Hypothalamus (tissue), 51 donors: ENCODE results near the gene XKR3.
"Not testable (repeated sequence)": the region's sequence is repeated elsewhere in the genome, so short reads cannot be mapped to it uniquely, and the experiment has no call there.

Source experiments
- DNase-seq, 51 donors: peaks; one replicate each; lab custom pipeline; 2025; lab: John Stamatoyannopoulos, UW

The XKR3 gene

DNA sequence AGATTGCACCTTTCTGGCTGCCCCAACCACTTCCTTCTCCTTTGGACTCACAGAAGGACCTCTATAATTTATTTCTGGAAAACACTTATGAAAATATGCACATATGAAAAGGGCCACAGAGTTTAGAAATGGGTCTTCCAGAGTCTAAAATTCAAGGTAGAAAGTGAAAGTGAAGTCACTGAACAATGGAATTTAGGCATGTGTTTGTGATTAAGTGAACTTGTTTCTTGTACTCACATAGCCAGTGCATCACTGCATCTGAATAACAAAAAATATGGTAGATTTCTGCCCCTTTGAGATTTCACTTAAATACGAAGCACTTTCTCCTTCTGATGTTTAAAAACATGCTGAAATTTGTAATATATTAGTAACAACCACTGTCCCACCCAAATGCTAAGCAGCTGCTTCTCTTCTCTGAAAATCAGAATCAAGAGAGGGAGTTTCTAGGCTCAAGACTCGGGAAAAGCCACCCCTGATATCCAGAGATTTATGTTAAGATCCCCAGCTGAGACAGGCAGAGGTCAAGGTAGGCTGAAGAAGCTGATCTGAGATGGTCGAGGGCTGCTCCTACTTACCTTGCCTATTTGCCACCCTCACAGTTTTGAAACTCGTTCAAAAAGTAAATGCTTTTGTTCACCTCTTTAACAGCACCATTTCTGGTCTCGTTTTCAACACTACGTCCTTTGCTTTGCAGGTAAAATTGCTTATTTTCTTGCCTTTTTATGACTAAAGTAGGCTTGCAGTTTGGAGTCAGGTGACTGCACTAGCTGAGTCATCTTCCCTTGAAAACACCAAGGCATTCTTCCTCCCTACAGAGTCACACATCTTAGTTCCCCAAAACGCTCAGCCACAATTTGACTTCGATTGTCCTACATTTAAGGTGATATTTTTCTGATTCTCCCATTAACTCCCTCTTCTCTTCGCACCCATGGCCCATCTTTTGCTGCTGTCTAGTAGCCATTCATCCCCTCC lies at the start of gene XKR3:
XKR3 (minus strand) TSS at position 696 of the 972 bp plus-strand sequence. CDS start 17,338 bp downstream, outside the sequence.
- DNase-seq, result no peak

GRCh38 chr22:16869640-16870039 lies 44.4 kb upstream of the XKR3 start:
- DNase-seq, result not testable (repeated sequence)

GRCh38 chr22:16866167-16866566 lies 41.0 kb upstream of the XKR3 start:
- DNase-seq, result no peak

- not testable (repeated sequence) for DNase-seq
These were observed 31.6 kb upstream of the XKR3 start for GRCh38 chr22:16856851-16857250.

GRCh38 chr22:16854631-16855030 lies 29.4 kb upstream of the XKR3 start:
- DNase-seq, result no peak

DNA sequence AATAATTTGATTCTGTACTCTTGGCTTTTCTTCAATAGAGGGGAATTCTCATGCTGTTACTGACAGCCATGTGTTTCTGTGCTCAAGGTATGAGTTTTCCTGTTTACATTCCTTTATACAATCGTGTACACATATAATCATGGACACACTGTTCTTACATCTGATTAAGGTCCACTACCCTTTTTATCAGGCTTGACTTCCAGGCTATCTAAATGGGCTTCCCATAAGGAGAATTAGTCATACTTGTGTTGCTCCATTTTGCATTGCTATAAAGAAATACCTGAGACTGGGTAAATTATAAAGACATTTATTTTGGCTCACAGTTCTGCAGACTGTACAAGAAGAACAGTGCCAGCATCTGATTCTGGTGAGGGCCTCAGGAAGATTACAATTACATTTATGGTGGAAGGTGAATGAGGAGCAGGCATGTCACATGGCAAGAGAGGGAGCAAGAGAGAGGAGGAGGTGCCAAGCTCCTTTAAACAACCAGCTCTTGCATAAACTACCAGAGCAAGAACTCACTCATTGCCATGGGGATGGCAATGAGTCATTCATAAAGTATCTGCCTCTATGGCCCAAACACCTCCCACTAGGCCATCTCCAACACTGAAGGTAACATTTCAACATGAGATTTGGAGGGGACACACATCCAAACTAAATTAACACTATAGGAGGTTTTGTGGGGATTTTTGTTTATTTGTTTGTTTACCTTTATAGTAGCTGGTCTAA lies 26.2 kb upstream of the XKR3 start:
- not testable (repeated sequence) for DNase-seq

GRCh38 chr22:16847271-16847670 lies 22.1 kb upstream of the XKR3 start:
- no peak for DNase-seq

DNA sequence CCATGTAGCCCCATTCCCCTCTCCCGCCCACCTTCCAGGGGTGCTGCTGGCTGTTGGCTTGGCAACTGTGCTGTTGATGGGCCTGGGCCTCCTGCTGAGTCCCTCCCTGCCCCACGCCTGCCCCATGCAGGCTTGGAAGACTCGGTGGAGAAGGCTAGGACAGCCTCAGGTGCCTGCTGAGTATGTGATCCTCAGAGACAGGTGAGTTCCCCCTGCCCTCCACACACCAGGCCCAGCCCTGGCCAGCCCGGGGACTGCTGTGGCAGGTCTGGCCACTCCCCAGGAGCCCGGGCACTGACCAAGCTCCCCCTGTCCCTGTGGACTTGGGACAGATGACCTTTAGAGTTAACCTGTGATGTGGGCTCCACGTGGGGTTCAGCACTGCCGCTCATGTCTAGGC lies 20.7 kb upstream of the XKR3 start:
- DNase-seq, result no peak

DNA sequence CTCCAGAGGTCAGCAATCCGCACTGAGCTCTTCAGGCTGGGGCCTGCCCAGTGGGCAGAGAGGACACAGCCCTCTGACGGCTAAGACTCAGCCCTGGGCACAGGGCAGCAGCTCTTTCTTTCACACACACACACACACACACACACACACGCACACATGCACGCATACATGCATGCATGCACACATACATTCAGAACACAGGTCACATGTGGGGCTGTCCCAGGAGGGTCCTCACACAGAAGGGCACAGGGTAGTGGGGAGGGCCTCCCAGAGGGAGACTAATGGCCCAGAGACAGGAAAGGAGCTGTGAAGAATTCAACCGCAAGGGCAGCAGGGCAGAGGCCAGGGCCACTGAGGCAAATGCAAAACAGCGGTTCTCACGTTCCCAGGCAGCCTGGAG lies 20.3 kb upstream of the XKR3 start:
- no peak for DNase-seq

GRCh38 chr22:16844529-16844928 lies 19.3 kb upstream of the XKR3 start:
- DNase-seq, result no peak

GRCh38 chr22:16838073-16838472 lies 12.9 kb upstream of the XKR3 start:
- no peak for DNase-seq

GRCh38 chr22:16834971-16835370 lies 9.8 kb upstream of the XKR3 start:
- peak in 2 of 51 donors; percentile 1 for DNase-seq

GRCh38 chr22:16831257-16831656 lies 6.0 kb upstream of the XKR3 start:
- no peak for DNase-seq

DNA sequence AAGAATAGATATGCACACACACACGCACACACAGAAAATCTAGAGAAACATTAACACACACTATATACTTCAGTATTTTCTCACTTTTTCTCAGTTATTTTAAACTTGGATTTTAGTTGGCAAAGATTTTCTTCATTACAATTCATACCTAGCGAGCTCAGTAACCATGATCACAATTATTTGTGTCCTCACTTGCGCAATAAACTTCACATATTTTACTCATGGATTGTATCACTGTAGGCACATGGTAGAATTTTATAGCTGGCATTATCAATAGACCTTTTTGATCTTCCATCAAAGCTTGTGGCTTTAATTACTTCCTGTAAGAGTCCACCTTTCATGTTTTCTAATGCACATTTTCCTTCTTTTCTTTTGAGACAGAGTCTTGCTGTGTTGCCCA lies 4.8 kb upstream of the XKR3 start:
- no peak for DNase-seq

GRCh38 chr22:16828876-16829275 lies 3.7 kb upstream of the XKR3 start:
- no peak for DNase-seq

GRCh38 chr22:16827506-16827905 lies 2.3 kb upstream of the XKR3 start:
- no peak for DNase-seq

- DNase-seq, result no peak
These were observed 6.0 kb downstream of the XKR3 start for GRCh38 chr22:16819249-16819648.

DNA sequence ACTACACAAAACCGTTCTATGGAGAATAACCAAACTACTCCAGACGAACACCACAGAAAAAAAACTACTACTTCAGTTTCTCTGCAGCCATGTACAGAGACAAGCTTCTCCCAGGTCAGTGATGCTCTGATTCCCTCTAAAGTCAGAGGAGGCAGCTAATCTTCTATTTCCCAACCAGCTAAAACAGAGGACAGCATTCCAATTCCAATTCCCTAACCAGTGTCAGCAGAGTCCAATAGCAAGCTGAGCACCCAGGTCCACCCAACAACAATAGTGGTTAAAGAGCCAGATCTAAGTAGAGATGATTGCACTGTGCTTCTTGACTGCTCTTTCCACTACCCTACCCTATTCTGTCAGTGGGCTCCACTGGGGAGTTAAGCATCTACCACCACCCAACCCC lies 6.7 kb downstream of the XKR3 start:
- no peak for DNase-seq

GRCh38 chr22:16815073-16815472 lies 10.1 kb downstream of the XKR3 start:
- no peak for DNase-seq

GRCh38 chr22:16810188-16810802 lies 14.9 kb downstream of the XKR3 start:
- no peak for DNase-seq

GRCh38 chr22:16808744-16809143 lies 16.5 kb downstream of the XKR3 start:
- DNase-seq, result no peak
